ENCODE results near the gene IGFALS.
A peak's percentile ranks its signal among the peaks of the same experiment; 100 is the strongest.
"Not testable (repeated sequence)": the region's sequence is repeated elsewhere in the genome, so short reads cannot be mapped to it uniquely, and the experiment has no call there.

Gene IGFALS

DNA sequence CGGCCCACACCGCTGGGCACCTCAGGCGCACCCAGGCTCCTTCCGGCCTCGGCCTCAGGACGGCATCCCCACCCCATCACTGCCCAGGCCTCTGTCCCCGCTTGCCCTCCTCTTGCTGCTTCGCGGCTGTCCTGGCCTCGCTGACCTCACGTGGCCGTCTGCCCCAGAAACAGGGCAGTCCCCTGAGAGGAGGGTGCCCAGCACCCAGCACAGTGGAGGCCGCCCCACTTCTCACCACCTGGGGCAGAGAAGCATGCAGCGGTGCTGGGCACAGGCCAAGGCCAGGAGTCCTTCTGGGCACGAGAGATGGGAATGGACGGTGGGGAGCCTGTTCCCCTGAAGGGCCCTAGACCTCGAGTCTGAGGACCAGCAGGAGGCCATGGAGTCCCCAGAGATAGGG, 24.2 kb upstream of the IGFALS start:
- DNase-seq = no peak

DNA sequence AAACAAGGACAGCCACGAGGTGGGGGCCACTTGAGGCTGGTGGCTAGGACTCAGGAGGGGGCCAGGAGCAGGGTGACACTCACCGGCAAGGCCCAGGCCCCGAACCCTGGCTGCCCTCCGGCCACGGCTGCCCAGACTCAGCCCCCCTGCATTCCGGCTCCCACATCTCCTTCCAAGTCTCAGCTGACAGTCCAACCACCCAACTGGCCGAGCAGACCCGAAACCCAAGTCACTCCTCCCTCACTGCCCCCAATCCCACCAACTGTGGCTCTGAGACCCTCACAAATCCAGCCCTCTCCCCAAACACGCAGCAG, 23.7 kb upstream of the IGFALS start:
- DNase-seq = no peak

DNA sequence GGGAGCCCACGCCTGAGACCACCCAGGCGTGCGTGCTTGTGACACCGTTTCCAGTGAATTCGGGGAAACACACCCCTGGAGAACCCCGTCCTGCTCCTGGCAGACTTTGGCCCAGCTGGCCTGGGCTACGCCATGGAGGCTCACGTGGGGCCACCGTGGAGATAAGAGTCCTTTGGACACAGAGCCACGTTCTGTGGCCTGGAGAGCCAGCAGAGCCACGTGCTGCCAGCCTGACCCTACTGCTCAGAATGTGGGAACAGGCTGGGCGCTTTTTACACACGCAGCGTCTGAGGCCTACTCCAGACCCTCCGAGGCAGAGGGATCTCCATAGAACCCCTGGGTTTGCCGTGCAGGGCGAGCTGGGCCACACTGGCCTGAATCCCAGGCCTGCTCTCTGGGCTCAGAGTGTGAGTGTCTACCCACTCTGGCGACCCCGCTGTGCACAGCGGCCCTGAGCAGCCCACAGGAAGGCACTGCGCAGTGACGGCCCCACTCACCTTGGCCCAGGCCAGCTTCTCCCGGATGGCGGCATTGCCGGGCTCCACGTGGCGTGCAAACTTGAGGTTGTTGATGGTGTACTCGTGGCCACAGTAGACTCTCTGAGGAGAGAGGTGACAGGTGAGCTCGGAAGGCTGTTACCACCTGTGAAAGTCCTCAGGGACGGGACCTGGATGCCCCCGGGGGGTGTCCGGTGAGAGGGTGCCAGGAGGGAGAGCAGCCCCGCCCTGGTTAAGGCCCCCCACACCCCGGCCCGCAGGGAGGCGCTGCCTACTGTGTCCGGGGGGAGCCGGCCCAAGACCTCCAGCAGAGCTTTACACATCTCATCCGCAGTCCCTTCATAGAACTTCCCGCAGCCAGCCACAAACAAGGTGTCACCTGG, 23.1 kb upstream of the IGFALS start:
- no peak for DNase-seq

DNA sequence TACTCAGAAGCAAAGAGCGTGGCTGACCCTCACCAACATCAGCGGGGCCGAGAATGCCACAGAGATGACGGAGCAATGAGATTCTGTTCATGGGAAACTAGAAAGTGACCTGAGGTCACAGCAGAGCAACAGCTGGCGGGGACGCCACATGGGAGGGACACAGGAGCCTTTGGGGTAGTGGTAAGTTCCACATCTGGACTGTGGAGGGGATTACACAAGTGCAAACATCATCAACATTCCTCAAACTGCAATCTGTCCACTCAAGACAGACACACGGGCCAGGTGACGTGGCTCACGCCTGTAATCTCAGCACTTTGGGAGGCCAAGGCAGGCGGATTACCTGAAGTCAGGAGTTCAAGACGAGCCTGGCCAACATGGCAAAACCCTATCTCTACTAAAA, 22.0 kb upstream of the IGFALS start:
- no peak for DNase-seq

DNA sequence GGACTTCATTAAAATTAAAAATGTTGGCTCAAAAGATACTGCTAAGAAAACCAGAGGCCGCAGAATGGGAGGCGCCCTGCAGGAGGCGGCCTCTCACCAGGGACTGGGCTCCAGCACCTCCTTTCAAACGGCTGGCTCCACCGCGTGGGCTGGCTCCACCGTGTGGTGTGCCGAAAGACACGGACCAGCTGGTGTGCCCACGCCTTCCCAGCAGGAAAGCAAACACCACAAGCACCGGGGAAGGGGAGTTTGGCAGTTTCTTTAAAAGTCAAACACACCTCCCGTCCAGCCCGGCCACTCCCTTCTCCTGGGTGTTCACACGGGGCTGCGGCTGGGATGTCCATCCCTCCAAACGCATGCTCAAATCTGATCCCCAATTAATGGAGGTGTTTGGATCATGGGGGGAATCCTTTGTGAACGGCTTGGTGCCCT, 19.2 kb upstream of the IGFALS start:
- DNase-seq = peak; percentile 93

DNA sequence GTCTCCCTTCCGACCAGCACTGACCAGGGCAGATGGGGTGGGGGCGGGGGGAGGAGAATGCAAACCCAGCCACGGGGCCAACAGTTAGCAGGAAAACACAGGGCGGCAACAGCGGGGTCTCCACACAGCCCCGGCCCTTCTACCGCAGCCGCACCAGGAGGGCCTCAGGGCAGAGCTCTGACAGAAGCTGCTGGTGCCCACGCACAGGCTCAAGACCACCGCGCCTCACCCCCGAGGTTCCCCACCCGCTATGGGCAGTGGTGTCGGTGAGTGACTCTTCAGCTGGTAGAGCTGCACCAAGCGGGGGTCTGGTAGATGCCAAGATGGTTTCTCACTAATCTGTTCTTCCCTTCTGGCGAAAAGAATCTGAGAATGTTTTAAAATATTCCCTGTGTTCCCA, 17.0 kb upstream of the IGFALS start:
- DNase-seq = no peak

DNA sequence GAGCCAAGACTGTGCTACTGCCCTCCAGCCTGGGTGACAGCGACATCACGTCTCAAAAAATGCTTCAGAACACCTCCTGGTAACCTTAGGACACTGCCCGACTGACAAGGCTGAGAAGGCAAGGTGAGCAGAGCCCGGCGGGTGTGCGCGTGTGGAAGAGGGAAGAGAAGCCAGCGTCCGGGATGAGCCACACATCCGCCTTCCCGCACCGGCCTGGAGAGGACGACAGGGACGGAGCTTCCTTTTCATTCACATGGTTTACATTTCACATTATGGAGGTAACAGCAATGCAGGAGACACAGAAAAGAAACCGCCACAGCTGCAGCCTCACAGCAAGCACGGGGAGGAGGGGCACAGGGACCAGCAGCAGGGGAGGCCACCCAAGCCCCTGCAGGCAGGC, 16.6 kb upstream of the IGFALS start:
- no peak for DNase-seq

DNA sequence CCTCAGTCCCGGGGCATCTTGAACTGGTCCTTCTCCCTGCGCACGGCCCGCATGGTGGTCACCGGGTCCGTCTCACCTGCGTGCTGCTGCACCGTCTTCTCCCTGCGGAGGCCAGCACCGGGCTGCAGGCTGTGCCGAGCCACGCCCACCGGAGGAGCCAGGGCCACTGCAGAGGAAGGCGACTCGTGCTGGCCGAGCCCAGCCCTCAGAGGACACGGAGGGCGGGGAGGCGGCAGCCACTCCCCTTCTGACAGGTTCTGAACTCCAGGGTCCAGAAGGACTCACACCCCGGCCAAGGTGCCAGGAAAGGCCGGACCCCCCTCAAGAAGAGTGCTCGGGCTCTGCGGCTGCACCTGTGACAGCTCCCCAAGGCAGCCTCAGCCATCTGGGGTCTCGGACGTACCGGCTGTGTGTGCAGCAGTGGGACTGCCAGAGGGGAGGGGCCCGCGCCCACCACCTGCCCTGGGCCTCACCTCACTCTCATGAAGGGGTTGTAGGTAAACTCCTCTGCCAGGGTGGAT, 15.8 kb upstream of the IGFALS start:
- DNase-seq = no peak

DNA sequence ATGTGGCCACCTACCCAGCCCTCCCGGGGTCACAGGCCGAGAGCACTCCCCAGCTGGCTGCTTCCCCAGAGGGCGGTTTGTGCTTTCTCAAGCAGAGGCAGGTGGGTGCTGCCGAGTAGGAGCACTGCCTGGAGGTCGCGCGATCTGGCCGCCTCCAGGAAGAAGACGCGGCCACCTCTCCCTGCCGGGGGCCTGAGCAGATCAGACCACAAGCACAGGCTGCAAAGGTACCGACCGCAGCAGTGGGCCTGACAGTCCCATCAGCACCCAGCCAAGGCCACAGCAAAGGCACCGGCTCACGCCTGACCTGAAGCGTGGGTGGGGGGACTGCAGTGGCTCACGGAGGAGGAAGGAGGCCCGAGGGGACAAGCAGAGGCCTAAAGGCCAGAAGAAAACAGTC, 15.2 kb upstream of the IGFALS start:
- no peak for DNase-seq

DNA sequence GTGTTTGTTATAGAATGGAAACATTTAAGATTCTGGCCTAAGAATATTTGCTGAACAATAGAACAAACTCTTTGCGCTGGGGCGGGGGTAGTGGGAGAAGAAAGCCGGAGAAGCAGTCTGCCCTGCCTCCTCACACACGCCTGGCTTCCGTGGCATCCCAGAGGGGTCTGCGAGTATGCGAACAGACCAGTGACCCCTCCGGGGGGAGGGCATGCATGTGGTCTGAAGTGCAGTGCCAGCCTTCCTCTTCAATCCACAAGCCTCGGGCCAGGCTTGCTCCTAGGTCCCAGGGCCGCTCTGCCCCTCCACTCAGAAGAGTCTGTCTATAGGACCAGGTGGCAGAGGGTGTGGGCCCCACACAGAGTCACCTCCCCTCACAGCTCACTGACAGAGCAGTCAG, 14.1 kb upstream of the IGFALS start:
- no peak for DNase-seq

DNA sequence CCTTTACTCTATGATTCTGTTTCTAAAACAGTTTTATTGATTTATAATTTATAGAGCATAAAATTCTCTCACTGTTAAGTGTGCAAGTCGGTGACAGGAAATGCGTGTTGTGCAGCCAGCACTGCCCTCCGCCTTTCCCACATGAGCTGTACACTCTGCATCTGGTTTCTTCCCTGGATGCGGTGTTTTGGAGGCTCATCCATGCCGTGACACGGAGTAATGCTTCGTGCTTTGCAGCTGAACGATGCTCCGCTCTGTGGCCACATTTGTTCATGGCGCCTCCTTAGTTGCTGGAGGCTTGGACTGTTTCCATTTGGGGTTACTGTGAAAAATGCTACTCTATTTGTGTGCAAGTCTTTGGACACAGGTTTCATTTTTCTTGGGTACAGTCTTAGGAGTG, 7.2 kb upstream of the IGFALS start:
- DNase-seq = no peak

DNA sequence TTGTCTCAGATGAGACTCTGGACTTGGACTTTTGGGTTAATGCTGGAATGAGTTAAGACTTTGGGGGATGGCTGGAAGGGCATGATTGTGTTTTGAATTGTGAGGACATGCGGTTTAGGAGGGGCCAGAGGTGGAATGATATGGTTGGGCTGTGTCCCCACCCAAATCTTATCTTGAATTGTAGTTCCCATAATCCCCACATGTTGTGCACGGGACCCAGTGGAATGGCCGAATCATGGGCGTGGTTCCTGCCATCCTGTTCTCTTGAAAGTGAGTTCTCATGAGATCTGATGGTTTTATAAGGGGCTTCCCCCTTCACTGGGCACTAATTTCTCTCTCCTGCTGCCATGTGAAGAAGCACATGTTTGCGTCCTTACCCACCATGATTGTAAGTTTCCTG, 5.8 kb upstream of the IGFALS start:
- DNase-seq = not testable (repeated sequence)

DNA sequence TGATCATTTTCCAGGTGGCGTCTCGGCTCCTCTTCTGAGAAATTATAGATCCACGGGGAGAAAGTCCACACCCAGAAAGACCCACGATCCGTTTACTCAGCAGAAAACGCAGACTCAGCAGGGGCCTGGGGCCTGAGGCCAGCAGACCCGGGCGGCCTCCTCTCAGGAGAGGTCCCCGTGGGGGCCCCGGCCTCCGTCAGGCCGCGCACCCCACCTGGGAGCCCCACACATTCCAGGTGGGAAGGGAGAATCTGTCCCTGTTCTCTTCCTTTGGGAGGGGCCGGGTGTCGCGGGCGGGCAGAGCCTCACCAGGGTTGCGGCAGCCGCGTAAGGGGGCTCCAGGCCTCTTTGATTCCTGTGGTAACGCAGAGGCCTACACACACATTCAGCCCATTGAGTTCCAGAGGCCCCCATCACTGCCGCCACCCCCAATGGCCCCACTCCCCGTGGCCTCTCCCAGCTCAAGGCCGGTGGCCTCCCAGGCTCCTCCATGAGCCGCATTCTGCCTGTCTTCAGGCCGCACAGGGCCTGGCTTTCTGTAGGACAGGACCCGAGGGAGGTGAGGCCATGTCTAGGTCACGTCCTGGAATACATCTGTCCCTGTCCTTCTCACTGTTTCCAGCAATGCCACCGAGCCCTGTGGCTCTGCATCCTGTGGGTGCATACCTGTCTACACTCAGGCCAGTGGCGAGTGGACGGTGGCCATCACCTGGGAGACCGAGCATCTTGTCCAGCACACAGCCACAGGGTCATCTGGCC, 1.6 kb upstream of the IGFALS start:
- DNase-seq = no peak

DNA sequence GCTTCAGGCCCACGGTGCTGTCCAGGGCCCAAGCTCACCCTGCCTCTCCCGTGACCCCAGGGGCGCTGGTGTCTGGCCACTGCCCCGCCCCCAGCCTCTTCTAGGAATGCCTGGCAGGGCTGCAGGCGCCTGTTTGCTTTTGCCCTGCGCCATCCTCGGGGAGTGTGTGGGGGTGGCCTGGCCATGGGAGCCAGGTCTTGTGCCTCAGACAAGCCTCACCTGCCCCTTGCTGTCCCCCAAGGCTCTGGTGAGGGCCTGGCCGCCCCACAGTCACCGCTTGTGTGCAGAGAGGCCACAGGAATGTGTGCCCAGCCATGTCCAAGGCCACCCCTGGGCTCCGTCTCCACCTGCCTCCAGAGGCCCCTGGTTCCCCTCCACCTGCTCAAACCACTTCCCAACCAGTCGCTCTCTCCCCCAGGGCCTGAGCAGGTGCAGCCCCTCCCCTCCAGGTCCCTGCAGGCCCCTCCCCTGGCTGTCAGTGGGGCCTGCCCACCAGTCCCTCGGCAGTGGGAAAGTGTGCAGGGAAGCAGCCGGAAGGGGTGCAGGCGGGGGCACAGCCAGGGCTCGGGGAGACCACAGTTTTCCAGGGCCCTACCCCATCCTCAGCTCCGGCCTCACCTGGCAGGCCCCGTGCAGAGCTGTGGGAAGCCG, 841 bp upstream of the IGFALS start:
- DNase-seq = no peak

DNA sequence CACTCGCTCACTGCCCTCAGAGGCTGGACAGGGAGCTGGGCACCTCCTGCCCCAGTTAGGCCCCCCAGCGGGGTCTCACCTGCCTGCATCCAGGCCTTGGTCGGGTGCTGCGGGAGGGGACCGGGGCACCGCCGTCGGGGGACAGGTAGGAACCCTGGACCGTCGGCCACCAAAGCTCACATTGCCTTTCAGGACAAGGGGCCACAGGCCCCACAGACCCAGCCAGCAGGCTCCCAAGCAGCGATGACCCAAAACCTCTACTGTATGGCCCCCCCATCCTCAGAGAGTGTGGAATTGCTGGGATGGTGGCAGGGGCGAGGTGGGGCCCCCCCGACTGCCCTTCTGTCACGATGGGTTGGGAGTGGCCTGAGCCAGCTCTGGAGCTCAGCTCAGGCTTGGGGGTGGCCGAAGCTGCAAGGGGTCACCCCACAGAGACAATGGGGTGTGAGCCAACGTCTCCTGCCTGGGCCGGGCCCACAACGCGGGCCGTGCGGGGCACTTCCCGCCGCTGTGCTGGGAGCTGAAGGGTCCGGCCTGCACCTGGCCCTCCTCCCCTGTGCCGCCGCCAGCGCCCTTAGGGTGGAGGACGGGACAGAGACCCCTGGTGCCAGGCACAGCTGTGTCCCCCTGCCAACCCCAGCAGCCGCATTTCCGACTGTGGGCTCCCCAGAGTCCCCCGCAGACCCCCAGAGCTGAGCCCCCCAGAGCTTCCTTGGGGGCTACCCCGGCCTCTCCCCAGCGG, 498 bp downstream of the IGFALS start:
- DNase-seq = no peak

DNA sequence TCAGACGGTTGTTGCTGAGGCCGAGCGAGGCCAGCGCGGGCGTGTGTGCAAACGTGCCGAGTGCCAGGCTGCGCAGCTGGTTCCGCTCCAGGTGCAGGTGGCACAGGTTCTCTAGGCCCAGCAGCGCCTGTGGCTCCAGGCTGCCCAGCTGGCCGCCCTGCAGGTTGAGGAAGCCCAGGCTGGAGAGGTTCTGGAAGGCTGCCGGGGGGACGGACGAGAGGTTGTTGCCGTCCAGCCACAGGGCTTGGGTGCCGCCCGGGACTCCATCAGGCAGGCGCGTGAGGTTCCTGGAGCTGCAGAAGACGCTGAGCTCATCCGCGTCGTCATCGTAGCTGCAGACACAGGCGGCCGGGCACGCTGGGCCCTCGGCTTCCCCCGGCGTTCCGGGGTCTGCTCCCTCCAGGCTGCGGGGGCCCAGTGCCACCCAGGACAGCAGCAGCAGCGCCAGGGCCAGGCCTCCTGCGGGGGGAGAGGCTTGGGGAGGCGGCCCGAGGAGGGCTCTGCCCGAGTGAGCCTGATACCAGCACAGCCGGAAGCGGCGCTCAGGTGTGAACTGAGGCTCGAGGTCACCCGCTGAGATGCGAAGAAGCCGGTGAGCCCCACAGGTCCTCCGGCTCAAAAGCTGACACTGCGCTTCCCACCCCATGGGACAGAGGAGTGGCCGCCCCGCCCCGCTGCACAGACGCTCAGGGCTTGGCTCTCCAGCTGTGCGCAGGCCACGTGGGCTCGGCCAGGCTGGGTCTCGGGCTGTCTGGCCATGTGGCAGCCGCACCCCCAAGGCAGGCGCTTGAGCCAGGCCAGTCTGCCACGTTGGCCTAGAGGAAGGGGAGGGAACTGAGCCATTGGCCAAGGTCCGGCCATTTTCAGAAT, 1.3 kb downstream of the IGFALS start:
- no peak for DNase-seq

DNA sequence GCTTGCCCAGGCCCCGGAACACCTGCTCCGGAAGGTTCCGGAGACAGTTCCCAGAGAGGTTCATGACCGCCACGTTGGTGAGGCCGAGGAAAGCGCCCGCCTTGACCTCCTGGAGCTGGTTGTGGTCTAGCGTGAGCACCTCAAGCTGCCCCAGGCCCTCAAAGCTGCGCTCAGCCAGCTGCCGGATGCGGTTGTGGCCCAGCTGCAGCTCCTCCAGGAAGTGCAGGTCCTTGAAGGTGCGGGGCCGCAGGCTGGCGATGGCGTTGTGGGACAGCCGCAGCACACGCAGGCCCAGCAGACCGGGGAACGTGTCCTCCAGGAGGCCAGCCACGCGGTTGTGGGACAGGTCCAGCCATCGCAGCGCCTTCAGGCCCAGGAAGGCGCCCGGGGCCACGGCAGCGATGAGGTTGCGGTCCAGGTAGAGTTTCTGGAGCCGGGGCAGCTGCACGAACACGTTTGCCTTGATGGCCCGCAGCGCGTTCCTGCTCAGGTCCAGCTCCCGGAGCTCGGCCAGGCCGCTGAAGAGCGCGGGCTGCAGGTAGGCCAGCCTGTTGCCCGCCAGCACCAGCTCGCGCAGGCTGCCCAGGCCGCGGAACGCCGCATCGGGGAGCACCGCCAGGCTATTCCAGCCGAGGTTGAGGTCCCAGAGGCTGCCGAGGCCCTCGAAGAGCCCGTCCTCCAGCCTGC, 2.1 kb downstream of the IGFALS start:
- DNase-seq = no peak

DNA sequence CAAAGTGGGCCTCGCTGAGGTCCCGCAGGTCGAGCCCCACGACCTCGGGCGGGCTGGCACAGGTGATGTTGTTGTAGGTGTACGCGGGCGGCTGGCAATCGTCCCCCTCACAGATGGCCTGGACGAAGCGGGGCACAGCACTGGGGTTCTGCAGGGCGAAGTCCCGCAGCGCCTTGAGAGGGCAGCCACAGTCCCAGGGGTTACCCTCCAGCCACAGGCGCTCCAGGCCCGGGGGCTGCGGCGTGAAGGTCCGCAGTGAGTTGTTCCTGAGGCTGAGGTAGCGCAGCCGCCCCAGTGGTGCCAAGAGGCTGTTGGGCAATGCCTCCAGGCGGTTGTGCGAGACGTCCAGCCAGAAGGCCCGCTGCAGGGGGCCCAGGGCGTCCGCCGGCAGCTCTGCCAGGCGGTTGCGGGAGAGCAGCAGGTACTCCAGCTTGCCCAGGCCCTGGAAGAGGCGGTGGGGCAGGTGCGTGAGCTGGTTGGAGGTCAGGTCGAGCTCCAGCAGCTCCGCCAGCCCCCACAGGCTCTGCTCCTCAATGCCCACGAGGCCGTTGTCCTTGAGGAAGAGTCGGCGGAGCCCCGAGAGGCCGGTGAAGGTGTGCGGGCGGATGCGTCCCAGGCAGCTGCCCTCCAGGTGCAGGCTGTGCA, 2.8 kb downstream of the IGFALS start:
- no peak for DNase-seq

DNA sequence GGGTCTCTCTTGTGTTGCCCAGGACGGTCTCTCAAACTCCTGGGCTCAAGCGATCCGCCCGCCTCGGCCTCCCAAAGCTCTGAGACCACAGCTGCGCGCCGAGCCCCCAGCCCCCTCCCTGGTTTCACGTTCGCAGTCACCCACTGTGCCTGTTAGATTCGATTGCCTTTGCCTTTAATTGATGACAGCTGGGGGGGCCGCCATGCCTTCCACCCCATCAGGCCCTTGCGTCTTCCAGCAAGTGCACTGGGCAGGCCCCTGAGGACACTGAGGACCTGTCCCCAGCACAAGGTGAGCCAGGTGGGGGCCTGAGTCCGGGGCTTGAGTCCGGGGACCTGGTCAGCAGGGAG, 3.3 kb downstream of the IGFALS start:
- no peak for DNase-seq

DNA sequence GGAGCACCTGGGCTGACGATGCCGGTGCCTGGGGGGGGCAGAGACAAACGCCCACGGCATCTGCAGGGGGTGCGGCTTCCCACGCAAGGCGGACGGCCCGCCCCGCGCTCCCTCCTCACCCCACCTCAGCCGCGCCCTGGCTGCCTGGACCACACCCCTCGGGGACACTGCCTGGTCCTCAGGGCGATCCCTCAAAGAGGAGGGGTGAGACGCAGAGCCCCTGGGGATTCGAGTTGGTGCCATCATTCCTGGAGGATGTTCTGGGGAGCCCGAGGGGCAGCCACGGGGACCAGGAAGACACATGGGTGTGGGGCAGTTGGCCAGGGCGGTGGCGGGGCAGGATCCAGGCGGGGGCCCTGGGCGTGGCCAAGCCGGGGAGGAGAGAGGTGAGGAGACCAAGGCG, 3.9 kb downstream of the IGFALS start:
- DNase-seq = no peak

DNA sequence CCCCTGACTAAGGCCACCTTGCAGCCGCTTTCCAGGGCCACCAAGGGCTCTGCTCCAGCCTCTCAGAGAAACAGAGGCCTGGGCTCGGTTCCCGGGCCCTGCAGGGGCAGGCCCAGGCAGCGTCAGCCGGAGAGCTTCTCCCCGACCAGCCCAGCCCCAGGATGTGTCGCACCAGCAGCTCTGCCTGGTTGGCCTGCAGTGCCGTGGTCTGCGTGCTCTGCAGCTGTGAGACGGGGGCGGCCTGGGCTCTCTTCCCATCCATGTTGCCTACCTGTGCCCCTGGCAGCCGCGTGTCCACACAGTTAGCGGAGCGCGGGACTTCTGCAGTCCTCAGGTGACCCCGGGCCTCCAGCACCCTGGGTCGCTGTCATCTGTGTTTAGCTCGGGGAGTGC, 4.8 kb downstream of the IGFALS start:
- no peak for DNase-seq

Data from COR-L47 (cell line).